Esophagus muscularis mucosa (tissue), 4 donors: Measurements from ENCODE around the gene HELZ.

Experiments
- EP300 ChIP-seq: sonication (generic); formaldehyde crosslinking; IDR thresholded peaks from one replicate; pipeline ENCODE4 v1.6.1; 2017; ENCODE audit warnings: antibody characterized with exemption
- POLR2A ChIP-seq: fragments of 450-650 bp; IDR thresholded peaks from one replicate; pipeline ENCODE4 v1.6.1; 2017; ENCODE audit warnings: antibody characterized with exemption, moderate library complexity, mild to moderate bottlenecking, low read depth
- POLR2AphosphoS5 ChIP-seq, 2 donors: sonication (generic); formaldehyde crosslinking; IDR thresholded peaks; one replicate each; pipeline ENCODE4 v1.6.1; 2017; ENCODE audit warnings: antibody characterized with exemption in 2 of 2
- TF ChIP-seq, protein P1 (sequence below), 3 experiments: fragments of 200-600 bp in 2 of 3; fragments of 450-650 bp in 1 of 3; sonication (generic) in 2 of 3; IDR thresholded peaks; one replicate each; pipeline ENCODE4 v1.5.1; 2017 to 2019; ENCODE audit warnings: antibody characterized with exemption in 3 of 3, mild to moderate bottlenecking in 2 of 3, moderate library complexity in 1 of 3

DNA sequence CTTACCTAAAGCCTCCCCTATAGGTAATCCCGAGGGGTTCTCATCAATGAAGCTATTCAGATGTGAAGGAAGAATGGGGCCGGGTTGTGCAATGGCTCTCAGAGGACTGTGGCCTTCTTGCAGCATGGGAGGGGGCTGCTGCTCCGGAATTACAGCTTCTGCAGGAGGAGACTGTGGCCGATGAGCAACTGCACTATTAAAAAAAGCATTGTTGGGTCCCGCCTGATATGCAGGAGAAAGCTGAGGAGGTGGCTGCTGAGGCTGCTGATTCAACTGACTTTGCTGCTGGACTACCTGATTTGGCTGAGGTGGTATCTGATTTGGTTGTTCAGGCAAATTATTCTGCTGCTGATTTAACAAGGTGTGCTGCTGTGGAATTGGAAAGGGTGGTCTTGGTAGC, 135.9 kb downstream of the HELZ start:
- TF ChIP-seq POLR2AphosphoS5 (IDR thresholded peaks at IDR 0.05): no peak
- TF ChIP-seq, protein P1, sequence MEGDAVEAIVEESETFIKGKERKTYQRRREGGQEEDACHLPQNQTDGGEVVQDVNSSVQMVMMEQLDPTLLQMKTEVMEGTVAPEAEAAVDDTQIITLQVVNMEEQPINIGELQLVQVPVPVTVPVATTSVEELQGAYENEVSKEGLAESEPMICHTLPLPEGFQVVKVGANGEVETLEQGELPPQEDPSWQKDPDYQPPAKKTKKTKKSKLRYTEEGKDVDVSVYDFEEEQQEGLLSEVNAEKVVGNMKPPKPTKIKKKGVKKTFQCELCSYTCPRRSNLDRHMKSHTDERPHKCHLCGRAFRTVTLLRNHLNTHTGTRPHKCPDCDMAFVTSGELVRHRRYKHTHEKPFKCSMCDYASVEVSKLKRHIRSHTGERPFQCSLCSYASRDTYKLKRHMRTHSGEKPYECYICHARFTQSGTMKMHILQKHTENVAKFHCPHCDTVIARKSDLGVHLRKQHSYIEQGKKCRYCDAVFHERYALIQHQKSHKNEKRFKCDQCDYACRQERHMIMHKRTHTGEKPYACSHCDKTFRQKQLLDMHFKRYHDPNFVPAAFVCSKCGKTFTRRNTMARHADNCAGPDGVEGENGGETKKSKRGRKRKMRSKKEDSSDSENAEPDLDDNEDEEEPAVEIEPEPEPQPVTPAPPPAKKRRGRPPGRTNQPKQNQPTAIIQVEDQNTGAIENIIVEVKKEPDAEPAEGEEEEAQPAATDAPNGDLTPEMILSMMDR (IDR thresholded peaks at IDR 0.05): no peak
- TF ChIP-seq EP300: no peak
- TF ChIP-seq POLR2A: no peak
